GM10847 (cell line): ENCODE measurements around the gene CANT1.

Experiments
- POLR2A ChIP-seq: IDR thresholded peaks from 2 replicates; pipeline ENCODE4 v1.6.1; 2011; ENCODE audit not compliant: insufficient read length; ENCODE audit errors: extremely low read depth

The CANT1 gene

GRCh38 chr17:79023180-79023705 is 13.7 kb upstream of the CANT1 start:
- no peak for TF ChIP-seq POLR2A

DNA sequence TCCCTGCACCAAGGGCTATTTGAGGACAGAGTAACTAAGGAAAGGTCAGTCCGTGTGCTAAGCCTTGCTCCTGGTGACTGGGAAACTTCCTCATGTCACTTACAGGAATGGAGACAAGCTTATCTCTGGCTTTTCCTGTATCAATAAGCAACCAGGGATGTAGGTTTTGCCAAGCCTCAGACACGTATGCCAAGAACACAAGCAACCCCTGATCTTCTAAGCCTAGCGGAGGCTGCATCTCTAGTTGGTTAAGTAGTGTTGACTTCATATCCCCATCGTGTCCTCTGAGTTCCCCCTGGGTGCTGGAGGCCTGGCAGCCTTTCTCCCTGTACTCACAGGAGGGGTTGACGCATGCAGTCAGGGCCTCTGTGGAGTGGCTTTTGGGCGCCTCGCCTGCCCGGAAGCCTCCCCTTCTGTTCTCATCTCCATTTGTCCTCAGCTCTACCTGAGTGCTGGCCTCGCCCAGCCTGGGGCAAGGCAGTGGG is 13.0 kb upstream of the CANT1 start:
- no peak for TF ChIP-seq POLR2A

GRCh38 chr17:79020631-79021301 is 11.2 kb upstream of the CANT1 start:
- no peak for TF ChIP-seq POLR2A

- TF ChIP-seq POLR2A: no peak
These were observed 10.3 kb upstream of the CANT1 start for GRCh38 chr17:79019632-79020584.

GRCh38 chr17:79019261-79019631 is 9.7 kb upstream of the CANT1 start:
- TF ChIP-seq POLR2A: no peak

GRCh38 chr17:79018370-79018695 is 8.8 kb upstream of the CANT1 start:
- TF ChIP-seq POLR2A: no peak

- no peak for TF ChIP-seq POLR2A
These were observed 8.2 kb upstream of the CANT1 start for GRCh38 chr17:79017546-79018369.

GRCh38 chr17:79014158-79014758 is 4.7 kb upstream of the CANT1 start:
- TF ChIP-seq POLR2A: no peak

DNA sequence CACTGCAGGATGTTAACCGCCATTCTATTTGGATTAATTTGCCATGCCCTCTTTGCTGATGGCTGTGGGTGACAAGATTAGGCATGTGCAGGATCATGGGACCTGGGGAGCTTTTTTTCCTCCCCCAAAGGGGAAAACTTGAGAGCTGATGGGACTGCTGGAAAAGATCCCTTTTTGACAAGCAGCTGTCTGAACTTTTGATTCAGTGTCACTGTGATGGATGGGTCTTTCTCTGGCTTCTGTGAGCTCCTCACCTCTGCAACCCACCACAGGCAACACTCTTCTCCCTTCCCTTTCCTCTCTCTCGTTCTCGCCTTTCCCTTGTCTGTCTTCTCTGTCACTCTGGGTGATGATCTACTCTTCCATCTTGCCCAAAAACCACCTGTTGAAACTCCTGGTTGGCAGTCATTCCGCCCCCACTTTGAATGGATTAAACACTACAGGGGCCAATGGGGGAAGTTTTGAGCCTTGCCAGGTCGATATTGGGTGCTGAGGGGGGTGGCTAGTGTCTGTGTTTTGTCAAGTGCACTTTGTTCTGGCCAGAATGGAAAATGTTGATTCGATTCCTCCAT is 3.1 kb upstream of the CANT1 start:
- TF ChIP-seq POLR2A: no peak

DNA sequence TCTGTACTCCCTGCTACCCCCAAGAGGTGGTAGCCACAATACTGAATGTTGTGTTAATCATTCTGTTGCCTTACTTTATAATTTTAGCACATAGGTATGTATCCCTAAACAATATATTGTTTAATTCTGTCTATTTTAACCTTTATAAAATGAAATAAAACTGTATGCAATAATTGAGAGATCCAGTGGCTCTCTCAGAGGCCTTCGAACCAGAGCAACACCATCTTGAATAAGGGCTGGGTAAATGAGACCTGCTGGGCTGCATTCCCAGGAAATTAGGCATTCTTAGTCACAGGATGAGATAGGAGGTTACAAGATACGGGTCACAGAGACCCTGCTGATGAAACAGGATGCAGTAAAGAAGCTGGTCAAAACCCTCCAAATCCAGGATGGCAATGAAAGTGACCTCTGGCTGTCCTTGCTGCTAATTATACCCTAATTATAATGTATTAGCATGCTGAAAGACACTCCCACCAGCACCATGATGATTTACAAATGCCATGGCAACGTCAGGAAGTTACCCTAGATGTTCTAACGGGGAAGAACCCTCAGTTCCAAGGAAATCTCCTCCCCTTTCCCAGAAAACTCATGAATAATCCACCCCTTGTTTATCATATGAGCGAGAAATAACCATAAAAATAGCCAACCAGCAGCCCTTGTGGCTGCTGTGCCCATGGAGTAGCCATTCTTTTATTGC is 2.0 kb upstream of the CANT1 start:
- no peak for TF ChIP-seq POLR2A

DNA sequence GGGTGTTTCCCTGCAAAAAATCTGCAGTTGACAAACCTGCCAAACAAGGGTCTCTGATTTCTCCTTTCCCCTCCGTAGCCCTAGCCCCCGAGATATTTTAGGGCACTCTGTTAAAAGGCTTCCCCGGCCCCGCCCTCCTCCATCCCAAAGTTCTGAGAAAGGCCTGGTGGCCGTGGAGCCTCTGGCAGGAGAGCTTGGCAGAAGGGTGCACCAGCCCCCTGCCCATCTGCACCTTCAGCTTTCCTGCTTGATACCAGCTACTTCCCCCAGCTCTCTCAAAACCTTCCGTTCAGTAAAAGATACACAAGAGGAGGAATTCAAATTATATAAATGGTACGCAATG is 711 bp upstream of the CANT1 start:
- no peak for TF ChIP-seq POLR2A

DNA sequence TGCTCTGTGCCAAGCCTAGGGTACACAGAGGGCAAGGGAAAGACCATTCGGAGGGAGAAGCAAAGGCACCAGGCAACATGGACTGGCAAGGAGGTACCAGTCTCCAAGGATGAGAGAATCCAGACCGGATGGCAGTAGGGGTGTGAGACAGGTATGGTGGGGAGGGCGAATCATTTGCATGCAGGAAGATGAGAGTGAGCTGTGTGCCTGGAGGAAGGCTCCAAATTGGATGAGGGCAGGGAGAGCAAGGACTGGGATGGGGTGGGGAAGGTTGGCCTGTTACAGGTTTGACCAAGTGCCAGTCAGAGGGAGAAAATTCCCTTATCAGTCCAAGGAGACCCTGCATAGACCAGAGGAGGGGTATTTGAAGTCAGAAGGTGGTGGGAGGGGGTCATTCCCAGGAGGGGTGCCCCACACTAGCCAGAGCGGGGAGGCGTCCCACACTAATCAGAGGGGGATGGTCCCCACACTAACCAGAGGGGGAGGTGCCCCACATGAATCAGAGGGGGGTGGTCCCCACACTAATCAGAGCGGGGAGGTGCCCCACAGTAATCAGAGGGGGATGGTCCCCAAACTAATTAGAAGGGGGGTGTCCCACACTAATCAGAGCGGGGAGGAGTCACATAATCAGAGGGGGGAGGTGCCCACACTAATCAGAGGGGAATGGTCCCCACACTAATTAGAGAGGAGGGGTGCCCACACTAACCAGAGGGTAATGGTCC is 737 bp downstream of the CANT1 start:
- no peak for TF ChIP-seq POLR2A
